GM18517 (cell line): ENCODE results near the gene ASIC1.

Experiments used
- ATAC-seq: cut with Tn5 transposase; IDR thresholded peaks from one replicate; pipeline ENCODE4 v1.9.1; 2021; ENCODE audit warnings: mild to moderate bottlenecking, moderate library complexity; ENCODE audit not compliant: unreplicated experiment

The ASIC1 gene

GRCh38 chr12:50059440-50060119 is 2.2 kb downstream of the ASIC1 start:
- no peak for ATAC-seq

DNA sequence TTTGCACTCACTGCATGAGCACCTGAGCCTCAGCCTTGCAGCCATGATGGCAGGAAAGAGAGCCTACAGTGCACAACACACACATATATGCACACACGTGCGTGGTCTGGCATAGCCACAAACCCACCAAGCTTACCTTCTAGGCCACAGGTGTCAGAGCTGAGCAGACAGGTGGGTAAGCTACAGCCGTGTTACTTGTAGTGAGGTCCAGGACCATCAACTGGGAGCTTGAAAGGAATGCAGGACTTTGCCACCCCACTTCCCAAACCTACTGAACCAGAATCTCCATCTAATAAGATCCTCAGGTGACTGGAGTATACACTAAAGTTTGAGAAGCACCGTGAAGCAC is 2.7 kb downstream of the ASIC1 start:
- ATAC-seq = no peak

DNA sequence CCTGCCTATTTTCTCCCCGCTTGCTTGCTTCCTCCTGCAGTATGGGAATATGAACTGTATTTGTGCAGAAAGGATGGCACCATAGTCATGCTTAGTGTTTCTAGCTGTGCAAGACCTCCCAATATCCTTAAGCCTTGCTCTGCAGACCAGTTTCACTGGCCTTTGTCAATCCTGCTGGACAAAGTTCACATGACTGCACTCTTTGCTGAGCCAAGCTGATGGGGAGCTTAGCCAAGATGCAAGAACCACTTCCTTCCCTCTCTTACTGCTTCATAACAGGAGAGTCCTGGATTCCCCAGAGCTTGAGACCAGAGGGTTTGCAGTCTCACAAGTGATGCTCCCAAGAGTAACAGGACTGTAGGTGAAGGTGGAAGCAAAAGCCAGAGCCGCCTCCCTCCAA is 3.8 kb downstream of the ASIC1 start:
- ATAC-seq = no peak

DNA sequence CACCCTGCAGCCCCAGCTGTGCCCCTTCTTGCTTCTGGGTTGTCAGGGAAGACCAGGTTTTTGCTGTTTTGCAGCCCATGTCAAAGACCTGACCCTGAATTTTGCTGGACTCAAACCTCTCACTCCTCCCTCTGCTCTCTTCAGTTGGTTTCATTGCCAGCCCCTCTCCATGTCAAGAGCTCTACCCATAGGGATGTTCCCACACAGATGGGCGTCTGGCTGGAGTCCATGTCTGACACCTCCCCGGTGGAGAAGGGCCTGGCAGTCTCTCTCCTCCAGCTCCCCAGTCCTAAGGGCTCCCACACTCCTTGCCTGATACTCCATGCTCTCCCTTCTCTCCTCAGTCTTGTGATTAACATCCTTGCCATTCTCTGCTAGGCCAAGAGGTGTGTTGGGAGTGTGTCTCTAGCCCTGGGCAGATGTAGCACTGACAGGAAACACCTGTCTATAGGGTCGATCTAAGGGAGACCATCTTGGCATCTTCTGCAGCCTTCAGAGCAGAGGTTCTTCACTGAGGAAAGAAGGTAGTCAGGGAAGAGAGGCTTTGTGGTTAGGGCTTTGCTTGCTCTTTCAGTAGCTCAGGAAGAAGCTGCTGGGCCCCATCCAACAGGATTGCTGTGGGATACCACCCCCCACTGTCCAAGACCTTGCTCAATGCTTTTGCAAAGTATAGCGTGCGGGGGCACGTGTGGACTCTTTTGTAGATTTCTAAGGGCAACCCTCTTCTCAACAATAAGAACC is 4.7 kb downstream of the ASIC1 start:
- ATAC-seq = no peak

GRCh38 chr12:50062728-50063460 is 5.5 kb downstream of the ASIC1 start:
- ATAC-seq = no peak

- ATAC-seq = no peak
Measured at GRCh38 chr12:50065726-50066310, 8.4 kb downstream of the ASIC1 start.

GRCh38 chr12:50066402-50066801 is 9.0 kb downstream of the ASIC1 start:
- no peak for ATAC-seq

GRCh38 chr12:50069069-50069468 is 11.7 kb downstream of the ASIC1 start:
- ATAC-seq = no peak

DNA sequence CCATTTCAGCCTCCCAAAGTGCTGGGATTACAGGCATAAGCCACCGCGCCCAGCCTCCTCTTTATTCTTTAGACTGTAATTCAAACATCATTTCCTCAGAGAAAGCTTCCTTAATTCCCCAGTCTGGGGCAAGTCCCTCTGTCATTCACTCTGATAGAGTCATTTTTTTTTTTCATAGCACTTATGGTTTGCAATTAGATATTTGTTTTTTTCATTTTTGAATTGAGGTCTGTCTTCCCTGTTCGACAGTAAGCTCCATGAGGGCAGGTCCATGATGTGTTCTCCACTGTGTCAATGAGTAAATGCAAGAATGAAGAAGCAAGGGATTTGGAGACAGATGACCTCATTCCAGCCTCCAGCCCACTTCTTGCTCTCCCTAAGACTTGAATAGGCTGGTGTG is 12.1 kb downstream of the ASIC1 start:
- no peak for ATAC-seq

DNA sequence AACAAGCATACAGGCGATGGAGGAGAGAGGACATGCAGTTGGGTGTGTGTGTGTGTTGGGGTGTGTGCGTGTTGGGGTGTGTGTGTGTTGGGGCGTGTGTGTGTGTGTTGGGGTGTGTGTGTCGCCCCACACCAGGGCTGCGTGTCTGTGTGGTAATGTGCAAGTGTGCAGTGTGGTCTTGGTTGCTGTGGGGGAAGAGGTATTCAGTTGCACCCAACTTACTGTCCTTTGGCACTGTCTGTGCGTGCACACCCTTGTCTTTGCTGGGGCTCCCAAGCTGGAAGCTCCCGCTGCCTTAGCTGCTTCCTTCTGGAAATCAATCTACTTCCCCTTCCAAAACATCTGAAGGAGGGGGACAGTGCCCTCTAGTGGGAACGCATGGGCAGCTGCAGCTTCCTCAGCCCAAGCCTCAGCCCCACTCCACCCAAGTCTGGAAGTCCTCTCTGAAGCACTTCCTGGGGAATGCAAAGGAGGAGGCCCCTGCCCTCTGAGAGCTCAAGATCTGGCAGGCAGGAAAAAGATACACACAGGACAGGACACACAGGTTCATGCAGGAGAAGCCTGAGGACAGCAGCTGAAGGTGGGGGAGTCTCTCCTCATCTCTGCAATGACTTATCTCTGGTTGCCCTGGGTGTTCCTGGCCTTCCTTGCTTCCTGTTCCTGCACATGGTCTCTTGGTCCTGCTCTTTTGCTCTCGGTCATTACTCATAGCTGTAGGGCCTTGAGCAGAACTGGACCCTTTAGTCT is 13.1 kb downstream of the ASIC1 start:
- ATAC-seq = no peak

DNA sequence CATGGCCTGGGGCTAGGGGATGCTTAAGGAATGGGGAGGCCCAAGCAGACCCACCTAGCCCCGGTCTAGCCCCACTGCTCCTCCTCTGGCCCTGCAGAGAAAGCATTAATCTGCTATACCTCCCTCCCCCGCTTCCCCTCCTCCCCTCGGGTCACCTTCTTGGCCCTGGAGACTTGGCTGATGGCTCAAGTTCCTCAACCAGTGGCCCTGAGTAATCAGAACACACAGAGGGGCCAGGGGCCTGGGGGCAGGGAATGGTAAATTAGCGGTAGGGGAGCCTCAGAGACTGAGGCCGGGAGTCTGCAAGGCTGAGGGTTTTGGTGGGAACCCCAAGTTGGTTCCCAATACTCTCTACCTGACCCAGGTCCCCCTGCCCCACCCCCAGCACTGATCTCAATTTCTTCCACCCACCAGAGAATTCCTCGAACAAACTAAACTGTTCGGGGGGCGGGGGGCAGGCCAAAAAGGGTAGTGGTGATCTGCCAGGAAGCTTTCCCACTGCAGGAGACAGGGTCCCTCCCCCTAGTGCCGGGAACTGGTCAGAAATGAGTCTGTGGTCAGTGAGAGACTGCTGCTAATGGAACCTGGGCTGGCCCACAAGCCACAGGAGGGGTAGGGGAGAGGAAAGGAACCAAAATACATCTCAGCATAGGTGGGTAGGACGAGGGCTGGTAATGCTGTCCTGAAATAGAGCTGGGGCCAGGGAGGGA is 15.0 kb downstream of the ASIC1 start:
- ATAC-seq = no peak

GRCh38 chr12:50073206-50073605 is 15.8 kb downstream of the ASIC1 start:
- ATAC-seq = no peak

DNA sequence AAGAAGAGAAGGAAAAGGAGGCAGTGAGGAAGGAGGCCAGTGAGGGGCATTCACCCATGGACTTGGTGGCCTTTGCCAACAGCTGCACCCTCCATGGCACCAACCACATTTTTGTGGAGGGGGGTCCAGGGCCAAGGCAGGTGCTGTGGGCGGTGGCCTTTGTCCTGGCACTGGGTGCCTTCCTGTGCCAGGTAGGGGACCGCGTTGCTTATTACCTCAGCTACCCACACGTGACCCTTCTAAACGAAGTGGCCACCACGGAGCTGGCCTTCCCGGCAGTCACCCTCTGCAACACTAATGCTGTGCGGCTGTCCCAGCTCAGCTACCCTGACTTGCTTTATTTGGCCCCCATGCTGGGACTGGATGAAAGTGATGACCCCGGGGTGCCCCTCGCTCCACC is 16.3 kb downstream of the ASIC1 start:
- no peak for ATAC-seq

GRCh38 chr12:50074936-50075807 is 17.8 kb downstream of the ASIC1 start:
- peak; percentile 87 for ATAC-seq

- ATAC-seq = no peak
Measured at GRCh38 chr12:50075808-50076170, 18.4 kb downstream of the ASIC1 start.

DNA sequence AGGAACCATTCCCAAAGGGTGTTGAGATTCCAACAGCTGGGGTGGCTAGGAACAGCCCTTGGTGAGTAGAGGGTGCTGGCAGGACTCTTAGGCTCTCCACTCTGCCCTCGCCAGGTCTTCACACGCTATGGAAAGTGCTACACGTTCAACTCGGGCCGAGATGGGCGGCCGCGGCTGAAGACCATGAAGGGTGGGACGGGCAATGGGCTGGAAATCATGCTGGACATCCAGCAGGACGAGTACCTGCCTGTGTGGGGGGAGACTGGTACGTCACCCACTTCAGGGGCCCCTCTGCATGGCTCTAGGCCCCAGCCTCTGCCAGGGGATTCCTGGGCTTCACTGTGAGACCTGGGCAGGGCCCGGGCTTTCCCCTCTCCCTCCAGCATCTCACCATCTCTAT is 19.7 kb downstream of the ASIC1 start:
- ATAC-seq = no peak

DNA sequence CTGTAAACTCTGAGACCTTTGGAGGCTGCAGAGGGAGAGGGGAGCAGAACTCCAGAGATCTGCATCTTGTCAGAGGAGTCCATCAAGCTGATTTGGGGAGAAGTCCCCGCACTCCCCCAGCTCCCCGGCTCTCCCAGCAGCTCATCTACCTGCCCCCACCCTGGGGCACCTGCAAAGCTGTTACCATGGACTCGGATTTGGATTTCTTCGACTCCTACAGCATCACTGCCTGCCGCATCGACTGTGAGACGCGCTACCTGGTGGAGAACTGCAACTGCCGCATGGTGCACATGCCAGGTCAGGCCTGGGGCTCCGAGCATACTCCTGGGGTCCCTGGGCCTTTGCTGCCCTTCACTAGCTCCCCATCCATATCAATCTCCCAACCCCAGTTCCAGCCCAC is 20.9 kb downstream of the ASIC1 start:
- ATAC-seq = no peak

- ATAC-seq = no peak
Measured at GRCh38 chr12:50079771-50080170, 22.4 kb downstream of the ASIC1 start.

DNA sequence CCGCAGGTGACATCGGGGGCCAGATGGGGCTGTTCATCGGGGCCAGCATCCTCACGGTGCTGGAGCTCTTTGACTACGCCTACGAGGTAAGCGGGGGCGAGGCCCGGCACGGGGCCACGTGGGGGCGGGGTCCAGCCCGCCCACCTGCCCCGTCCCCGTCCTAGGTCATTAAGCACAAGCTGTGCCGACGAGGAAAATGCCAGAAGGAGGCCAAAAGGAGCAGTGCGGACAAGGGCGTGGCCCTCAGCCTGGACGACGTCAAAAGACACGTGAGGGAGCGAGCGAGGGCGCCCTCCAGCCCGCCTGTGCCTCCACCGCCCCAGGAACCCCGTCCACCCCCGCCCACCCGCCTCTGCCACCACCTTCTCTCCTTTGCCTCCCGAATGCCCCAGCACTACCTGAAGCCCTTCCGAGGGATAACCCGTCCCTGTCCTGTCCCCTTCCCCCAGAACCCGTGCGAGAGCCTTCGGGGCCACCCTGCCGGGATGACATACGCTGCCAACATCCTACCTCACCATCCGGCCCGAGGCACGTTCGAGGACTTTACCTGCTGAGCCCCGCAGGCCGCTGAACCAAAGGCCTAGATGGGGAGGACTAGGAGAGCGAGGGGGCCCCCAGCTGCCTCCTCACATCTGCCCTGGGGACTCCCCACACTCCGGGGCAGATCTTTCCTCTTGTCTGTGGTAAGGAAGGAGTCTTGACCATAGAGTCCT is 23.9 kb downstream of the ASIC1 start:
- no peak for ATAC-seq
